ENCODE results near the gene LRP5.
"Not testable (repeated sequence)": the region's sequence is repeated elsewhere in the genome, so short reads cannot be mapped to it uniquely, and the experiment has no call there.

Gene LRP5

GRCh38 chr11:68282861-68283230 is 29.5 kb upstream of the LRP5 start:
- DNase-seq: no peak

GRCh38 chr11:68284588-68284987 is 27.8 kb upstream of the LRP5 start:
- DNase-seq: not testable (repeated sequence)

- DNase-seq: no peak
Measured at GRCh38 chr11:68287419-68287818, 25.0 kb upstream of the LRP5 start.

- DNase-seq: no peak
Measured at GRCh38 chr11:68289456-68289855, 22.9 kb upstream of the LRP5 start.

- no peak for DNase-seq
Measured at GRCh38 chr11:68293708-68294107, 18.7 kb upstream of the LRP5 start.

- no peak for DNase-seq
Measured at GRCh38 chr11:68295271-68295670, 17.1 kb upstream of the LRP5 start.

- no peak for DNase-seq
Measured at GRCh38 chr11:68295940-68296339, 16.5 kb upstream of the LRP5 start.

- DNase-seq: no peak
Measured at GRCh38 chr11:68296344-68297051, 15.9 kb upstream of the LRP5 start.

GRCh38 chr11:68297052-68297378 is 15.4 kb upstream of the LRP5 start:
- DNase-seq: no peak

GRCh38 chr11:68297494-68297811 is 14.9 kb upstream of the LRP5 start:
- DNase-seq: no peak

- DNase-seq: peak; percentile 68
Measured at GRCh38 chr11:68297812-68298658, 14.4 kb upstream of the LRP5 start.

- no peak for DNase-seq
Measured at GRCh38 chr11:68298659-68299516, 13.5 kb upstream of the LRP5 start.

GRCh38 chr11:68299517-68299879 is 12.9 kb upstream of the LRP5 start:
- DNase-seq: not testable (repeated sequence)

- no peak for DNase-seq
Measured at GRCh38 chr11:68300076-68300830, 12.1 kb upstream of the LRP5 start.

GRCh38 chr11:68302256-68302655 is 10.1 kb upstream of the LRP5 start:
- no peak for DNase-seq

- DNase-seq: no peak
Measured at GRCh38 chr11:68302670-68303069, 9.7 kb upstream of the LRP5 start.

- no peak for DNase-seq
Measured at GRCh38 chr11:68303083-68303482, 9.3 kb upstream of the LRP5 start.

GRCh38 chr11:68303982-68304780 is 8.2 kb upstream of the LRP5 start:
- no peak for DNase-seq

- DNase-seq: no peak
Measured at GRCh38 chr11:68306636-68307035, 5.8 kb upstream of the LRP5 start.

- DNase-seq: no peak
Measured at GRCh38 chr11:68308068-68308467, 4.3 kb upstream of the LRP5 start.

GRCh38 chr11:68309621-68310185 is 2.7 kb upstream of the LRP5 start:
- no peak for DNase-seq

Data from activated naive CD4-positive, alpha-beta T cell treated with anti-CD3 and anti-CD28 coated beads, Interleukin-2, amount 50 U/mL, for 16 hours (primary cell).